Transverse colon (tissue), 3 donors: Measurements from ENCODE around the gene ATP8B4.

Experiments used
- POLR2A ChIP-seq: fragments of 450-650 bp; IDR thresholded peaks from one replicate; pipeline ENCODE4 v1.6.1; 2016; ENCODE audit warnings: antibody characterized with exemption, mild to moderate bottlenecking, moderate library complexity
- TF ChIP-seq, protein P1 (sequence below), 5 experiments: fragments of 200-600 bp in 3 of 5; fragments of 450-650 bp in 2 of 5; sonication (generic) in 3 of 5; IDR thresholded peaks; 1 replicate in 2 of 5; 2 replicates in 3 of 5; pipeline ENCODE4 v1.5.1; 2016 to 2017; ENCODE audit warnings: antibody characterized with exemption in 5 of 5, inconsistent platforms in 3 of 5, mild to moderate bottlenecking in 2 of 5, moderate library complexity in 1 of 5

DNA sequence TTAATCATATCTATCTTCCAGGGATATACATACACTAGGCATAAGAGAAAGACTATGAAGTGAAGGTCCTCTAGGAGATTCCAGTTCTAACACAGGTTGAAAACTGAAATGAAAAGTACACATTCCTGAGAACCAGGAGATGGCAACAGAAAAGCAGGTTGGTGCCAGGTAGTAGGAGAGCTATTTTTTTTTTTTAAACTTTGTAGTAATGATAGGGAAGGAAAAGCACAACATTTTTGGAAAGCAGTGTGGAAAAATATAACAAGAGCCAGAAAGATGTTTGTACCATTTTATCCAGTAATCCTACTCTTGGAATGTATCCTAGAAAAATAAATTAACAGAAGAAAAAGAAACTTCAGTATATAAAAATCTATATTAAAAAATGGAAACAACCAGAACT, 308.3 kb downstream of the ATP8B4 start:
- TF ChIP-seq POLR2A, result no peak
- TF ChIP-seq, protein P1, sequence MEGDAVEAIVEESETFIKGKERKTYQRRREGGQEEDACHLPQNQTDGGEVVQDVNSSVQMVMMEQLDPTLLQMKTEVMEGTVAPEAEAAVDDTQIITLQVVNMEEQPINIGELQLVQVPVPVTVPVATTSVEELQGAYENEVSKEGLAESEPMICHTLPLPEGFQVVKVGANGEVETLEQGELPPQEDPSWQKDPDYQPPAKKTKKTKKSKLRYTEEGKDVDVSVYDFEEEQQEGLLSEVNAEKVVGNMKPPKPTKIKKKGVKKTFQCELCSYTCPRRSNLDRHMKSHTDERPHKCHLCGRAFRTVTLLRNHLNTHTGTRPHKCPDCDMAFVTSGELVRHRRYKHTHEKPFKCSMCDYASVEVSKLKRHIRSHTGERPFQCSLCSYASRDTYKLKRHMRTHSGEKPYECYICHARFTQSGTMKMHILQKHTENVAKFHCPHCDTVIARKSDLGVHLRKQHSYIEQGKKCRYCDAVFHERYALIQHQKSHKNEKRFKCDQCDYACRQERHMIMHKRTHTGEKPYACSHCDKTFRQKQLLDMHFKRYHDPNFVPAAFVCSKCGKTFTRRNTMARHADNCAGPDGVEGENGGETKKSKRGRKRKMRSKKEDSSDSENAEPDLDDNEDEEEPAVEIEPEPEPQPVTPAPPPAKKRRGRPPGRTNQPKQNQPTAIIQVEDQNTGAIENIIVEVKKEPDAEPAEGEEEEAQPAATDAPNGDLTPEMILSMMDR (IDR thresholded peaks at IDR 0.05), result no peak
